HL-60/S4 treated with retinoic acid at 250 ng/mL for 4 days and 3 days (cell line): Measurements from ENCODE around the gene HOXB9.

Experiments used
- in situ Hi-C: fragments of 300-500 bp; cut with MboI; formaldehyde crosslinking; loops from 2 replicates; pipeline ENCODE4 v1.7.0; 2022; ENCODE audit warnings: low sequenced_read_pairs

The HOXB9 gene

GRCh38 chr17:48626245-48627117, at the start of gene HOXB9:
HOXB9 (minus strand) TSS chr17:48626358; CDS start chr17:48626269, 89 bp downstream.
- in situ Hi-C loops: no loop called here

- in situ Hi-C loops: loop anchor here (10.0 kb wide), 2 partner anchors 132 to 202 kb away; no protein-coding TSS in a partner anchor
Observed at GRCh38 chr17:48672340-48672739, 46.2 kb upstream of the HOXB9 start.

DNA sequence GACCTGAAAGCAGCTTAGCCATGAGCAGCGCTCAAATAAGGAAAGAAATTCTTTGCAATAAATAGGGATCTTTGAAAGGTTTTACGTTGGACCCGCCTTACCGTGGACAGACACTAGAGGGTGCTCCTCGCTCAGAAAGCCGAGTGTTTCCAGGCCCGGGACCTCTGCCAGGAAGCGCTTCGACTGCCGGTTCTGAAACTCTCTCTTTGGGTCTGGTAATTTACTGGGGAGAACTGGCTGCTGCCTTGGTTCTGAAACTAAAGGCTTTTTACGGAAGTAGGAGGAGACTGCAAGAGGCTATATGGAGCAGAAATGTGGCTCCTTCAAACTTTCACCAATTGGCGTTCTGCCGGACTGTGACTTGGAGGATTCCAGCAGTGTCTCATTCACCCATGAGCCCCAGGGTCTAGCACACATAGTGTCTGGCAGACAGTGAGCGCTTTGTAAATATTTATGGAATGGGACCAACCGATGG, 45.6 kb upstream of the HOXB9 start:
- in situ Hi-C loops: loop anchor here (10.0 kb wide), 2 partner anchors 133 to 203 kb away; no protein-coding TSS in a partner anchor

GRCh38 chr17:48663134-48663924, 37.2 kb upstream of the HOXB9 start:
- in situ Hi-C loops: no loop called here

DNA sequence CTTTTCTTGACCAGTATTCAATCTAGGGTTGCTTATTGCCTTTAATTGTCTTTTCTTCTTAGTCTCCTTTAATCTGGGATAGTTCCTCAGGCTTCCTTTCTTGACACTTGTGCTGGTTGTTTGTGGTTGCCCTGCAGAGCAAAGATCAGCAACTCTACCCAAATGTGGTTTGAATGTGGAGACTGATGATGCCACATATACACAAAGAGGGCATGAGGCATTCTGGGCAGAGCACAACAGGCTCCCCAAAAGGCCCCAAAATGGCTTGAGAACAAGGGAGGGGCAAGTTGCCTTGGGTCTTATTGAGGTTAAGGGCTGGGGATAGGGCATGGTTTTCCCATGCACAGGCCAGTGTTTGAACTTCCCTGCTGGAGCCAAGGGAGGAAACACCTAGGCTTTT, 29.8 kb upstream of the HOXB9 start:
- in situ Hi-C loops: no loop called here

DNA sequence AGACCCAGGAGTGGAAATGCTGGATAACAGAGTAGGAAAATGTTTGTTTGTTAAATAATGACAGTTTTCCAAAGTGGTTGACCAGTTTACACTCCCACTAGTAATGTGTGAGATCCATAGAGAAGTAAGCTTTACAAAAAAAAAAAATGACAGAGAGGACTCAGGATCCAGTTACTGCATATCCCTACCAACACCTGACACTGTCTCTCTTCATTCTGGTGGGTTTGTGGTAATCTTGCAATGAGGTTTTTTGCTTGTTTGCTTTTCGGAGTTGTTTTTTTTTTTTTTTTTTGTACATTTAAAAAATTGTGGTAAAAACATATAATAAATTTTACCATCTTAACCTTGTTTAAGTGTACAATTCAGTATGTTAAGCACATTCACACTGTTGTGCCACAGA, 23.6 kb upstream of the HOXB9 start:
- in situ Hi-C loops: no loop called here

DNA sequence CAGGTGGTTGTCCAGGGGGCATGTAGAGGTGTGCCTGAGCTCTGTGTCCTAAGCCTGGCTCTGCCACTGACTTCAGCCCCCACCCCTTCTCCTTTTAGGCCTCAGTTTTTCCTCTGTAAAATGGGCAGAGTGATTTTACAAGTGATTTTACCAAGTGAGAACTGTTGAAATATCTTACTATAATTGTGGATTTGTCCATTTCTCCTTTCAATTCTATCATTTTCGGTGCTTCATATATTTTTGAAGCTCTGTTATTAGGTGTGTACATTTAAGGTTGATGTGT, 21.7 kb upstream of the HOXB9 start:
- in situ Hi-C loops: no loop called here

- in situ Hi-C loops: no loop called here
Observed at GRCh38 chr17:48647103-48647962, 21.2 kb upstream of the HOXB9 start.

- in situ Hi-C loops: no loop called here
Observed at GRCh38 chr17:48646183-48647102, 20.3 kb upstream of the HOXB9 start.

DNA sequence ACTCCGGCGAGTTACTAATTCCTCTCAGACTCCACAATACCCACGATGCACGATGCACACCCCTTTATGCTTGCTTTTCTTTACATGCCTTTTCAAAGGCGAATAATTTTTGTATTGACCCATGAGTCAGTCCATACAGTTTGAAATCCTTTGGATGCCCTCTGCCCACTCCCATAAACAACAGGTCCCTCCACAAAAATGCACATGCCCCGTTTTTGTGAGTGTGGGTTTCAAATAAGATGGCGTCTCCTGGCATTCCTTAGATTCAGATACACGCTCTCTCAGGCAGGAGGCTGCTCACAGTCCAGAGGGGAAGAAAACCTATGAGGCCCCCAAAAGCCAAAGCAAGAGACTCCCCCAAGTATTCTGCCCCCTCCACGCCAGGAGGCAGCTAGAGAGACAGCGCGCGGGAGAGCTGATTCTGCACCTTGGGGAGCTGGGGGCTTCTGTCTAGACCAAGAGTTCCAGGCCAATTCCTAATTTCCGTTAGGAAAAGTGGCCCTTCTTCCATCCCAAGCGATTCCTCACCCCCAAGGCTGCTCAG, 19.6 kb upstream of the HOXB9 start:
- in situ Hi-C loops: no loop called here

DNA sequence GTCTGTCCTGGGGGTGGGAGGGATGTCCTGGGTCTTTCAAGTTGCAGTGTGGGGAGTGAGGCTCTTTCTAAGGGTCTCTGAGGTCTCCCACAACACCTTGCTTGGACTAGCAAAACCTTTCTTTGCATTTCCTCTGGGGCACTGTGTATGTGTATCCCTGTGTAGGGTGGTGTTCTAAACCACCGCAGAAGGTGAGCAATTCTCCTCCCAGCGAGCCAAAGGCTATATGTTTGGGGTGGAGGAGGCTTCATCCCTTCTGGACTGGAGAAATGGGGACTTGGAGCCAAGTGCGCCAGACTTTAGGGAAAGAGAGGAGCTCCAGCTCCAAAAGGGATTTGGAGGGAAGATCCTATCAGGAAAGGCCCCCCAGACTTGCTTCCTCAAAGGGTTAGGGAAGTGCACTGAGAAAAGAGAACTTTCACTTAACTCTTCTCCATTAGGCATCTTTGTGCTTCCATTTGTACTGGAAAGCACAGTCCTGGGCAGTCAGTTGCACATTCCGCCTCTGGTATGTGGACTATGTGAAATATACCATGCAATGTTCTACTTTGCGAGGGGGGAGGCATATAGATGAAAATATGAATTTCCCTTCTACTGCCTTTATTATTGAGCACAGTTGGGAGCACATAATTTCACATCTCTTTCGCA, 18.9 kb upstream of the HOXB9 start:
- in situ Hi-C loops: no loop called here

- in situ Hi-C loops: no loop called here
Observed at GRCh38 chr17:48644159-48644558, 18.0 kb upstream of the HOXB9 start.

GRCh38 chr17:48643697-48644012, 17.5 kb upstream of the HOXB9 start:
- in situ Hi-C loops: no loop called here

DNA sequence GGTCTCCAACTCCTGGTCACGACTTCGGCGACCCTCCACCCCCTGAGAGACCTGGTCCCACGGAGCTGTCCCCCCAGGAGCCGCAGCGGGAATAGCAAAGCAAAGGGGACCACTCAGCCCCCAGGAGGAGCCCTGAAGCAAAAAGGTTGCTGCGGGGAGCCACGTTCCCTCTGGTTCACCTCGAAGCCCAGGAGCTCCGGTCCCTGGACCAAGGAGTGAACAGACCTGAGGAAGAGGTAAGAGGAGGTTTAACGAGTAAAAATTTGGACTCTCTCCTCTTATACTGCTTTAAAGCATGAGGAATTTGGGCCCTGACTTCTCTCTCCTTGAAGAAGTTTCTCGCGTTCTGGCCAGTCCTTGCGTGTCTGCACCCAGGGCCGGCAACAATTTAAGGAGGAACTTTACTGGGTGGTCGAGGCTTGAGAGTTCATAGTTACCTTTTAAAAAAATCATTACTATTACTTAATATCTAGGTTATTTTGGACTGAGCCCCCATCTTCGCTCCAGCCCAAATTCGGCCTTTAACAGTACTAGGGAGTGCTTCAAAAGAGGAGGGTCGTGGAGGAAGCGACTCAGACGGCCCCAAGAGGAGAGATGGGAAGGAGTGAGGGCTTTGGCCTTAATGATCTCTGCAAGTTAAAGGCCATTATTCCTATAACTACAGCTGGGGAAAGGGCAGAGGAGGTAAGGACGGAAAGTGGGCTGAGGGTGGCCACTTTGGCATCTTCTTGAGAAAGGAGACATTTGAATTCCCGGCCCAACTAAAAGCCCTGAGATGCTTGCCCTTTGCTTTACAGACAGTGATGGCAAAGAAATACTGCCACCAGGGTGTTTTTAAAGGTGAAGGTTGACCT, 16.9 kb upstream of the HOXB9 start:
- in situ Hi-C loops: no loop called here

DNA sequence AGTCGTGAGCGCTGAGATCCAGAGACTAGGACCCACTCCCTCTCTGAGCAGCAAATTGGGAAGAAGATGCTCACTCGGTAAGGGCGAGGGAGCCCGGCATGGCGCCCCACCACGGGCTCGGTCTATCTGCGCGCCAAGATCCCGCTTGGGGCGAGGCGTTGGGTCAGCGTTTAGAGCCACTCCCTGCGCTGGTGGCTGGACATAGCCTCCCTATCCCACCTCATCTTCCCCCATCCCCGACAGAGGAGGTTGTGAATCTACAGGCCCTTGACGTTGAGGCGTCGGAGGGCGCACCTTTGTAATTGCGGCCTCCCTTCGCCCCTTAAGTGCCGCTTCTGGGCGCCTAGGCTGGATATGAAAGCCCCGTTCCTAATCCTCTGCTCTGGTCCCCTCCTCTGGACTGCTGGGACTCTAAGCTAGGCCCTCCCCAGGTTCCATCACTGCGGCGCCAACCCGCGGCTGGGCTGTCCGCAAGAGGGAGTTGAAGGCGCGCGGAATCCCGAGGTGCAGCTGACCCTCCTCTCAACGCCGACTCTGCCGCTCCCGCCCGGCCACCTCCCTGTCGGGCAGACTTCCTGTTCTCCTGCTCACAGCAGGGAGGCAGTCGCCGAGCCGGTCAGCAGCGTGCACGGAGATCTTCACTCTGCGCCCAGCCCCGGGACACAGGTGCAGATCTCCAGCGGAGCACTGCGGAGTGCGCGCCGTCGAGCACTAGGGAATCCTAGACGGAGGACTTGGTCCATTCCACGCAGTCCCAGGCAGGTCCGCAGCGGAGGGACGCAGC, 16.1 kb upstream of the HOXB9 start:
- in situ Hi-C loops: no loop called here

GRCh38 chr17:48641541-48642058, 15.4 kb upstream of the HOXB9 start:
- in situ Hi-C loops: no loop called here

DNA sequence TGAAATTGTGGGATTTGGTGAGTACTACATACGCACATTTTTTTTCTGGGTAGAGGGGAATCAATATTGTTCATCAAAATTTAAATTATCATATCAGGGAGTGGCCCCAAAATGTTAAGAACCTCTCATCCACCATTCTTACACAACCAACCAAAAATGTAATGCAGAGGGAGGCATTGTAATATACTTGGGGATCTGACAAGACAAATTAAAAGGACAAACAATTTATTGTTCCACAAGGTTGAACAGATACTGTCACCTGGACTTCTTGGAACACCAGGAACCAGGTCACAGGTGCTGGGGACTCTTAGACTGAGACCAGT, 14.7 kb upstream of the HOXB9 start:
- in situ Hi-C loops: no loop called here
